ENCODE data around the gene C16orf95.
A peak's percentile ranks its signal among the peaks of the same experiment; 100 is the strongest.

Gene C16orf95

GRCh38 chr16:87332150-87332549, 15.0 kb upstream of the C16orf95 start:
- no peak for DNase-seq (ENCODE audit: low read depth in 2 of 2)

DNA sequence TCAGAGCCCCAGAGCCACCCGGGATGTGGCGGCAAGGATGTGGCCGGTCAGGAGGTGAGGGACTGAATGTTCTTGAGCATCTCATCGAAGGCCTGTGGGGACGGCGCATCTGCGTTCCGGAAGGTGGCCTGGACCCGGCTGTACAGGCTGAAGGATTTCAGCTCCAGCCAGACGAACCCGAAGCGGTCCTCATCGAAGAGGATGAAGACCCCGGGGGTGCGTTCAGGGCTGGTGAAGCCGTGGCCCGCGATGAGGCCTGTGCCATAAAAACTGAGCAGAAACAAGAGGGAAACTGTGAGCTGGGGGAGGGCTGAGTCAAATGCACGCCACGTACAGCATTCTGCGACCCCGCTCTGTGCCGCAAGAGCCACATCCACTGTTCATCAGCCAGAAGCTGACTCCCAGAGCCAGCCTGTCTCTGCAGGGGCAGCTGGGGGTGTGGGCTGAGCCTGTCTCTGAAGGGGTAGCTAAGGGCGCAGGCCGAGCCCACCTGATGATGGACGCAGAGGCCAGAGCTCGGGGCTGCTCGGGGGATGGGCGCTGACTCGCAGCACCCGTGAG, 14.1 kb upstream of the C16orf95 start:
- DNase-seq (ENCODE audit: low read depth in 2 of 2), result no peak

- DNase-seq (ENCODE audit: low read depth in 2 of 2), result no peak
Measured at GRCh38 chr16:87330646-87331045, 13.5 kb upstream of the C16orf95 start.

- DNase-seq (ENCODE audit: low read depth in 2 of 2), result no peak
Measured at GRCh38 chr16:87330257-87330624, 13.0 kb upstream of the C16orf95 start.

- DNase-seq (ENCODE audit: low read depth in 2 of 2), result no peak
Measured at GRCh38 chr16:87329436-87330256, 12.5 kb upstream of the C16orf95 start.

- no peak for DNase-seq (ENCODE audit: low read depth in 2 of 2)
Measured at GRCh38 chr16:87328846-87329245, 11.7 kb upstream of the C16orf95 start.

DNA sequence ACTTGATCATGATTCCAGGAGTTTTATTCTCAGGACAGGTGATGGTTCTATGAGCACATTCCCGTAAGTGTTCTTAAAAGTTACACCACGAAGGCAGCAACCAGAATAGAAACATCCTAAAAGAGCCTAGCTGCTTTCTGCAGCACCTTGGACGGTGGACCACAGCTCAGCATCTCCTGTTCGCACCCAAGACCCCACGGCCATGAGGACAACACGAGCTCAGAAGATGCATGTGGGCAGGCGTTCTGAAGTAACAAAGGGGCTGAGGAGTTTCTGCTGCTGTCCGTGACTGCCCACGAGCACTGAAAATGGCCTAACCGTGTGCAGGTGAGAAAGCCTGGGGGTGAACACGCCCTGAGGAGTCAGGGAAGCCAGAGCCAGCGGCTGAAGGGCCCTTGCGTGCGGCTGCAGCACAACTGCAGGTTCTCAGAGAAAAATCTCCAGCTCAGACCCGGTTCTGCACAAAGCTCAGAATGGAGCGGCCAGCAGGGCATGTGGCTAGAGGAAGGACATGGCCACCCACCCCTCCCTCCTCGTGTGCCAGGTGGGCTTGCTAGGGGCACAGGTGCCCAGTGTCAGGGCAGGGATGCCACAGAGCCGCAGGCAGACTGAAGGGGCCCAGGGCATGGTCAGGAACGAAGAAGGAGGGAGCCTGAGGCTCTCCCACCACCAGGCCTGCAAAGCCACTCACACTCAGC, 10.8 kb upstream of the C16orf95 start:
- no peak for DNase-seq (ENCODE audit: low read depth in 2 of 2)

GRCh38 chr16:87326151-87326571, 9.0 kb upstream of the C16orf95 start:
- DNase-seq (ENCODE audit: low read depth in 2 of 2), result no peak

DNA sequence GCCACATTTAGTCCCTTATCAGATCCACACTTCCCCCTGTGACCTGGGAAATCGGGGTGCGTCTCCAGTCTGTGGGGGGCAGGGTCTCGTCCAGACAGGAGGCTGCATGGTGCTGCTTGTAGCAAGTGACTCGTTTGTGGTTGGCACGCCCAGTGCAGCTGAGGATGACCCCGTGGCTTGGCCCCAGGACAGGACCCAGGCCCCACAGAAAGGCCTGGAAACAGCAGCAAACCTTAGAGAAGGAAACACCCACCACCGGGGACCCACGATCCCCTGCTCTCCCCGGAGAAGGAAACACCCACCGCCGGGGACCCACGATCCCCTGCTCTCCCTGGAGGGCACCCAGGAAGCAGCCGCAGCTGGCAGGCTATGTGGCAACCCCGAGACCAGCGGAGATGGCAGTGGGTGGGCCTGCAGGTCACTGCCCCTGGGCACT, 8.2 kb upstream of the C16orf95 start:
- no peak for DNase-seq (ENCODE audit: low read depth in 2 of 2)

DNA sequence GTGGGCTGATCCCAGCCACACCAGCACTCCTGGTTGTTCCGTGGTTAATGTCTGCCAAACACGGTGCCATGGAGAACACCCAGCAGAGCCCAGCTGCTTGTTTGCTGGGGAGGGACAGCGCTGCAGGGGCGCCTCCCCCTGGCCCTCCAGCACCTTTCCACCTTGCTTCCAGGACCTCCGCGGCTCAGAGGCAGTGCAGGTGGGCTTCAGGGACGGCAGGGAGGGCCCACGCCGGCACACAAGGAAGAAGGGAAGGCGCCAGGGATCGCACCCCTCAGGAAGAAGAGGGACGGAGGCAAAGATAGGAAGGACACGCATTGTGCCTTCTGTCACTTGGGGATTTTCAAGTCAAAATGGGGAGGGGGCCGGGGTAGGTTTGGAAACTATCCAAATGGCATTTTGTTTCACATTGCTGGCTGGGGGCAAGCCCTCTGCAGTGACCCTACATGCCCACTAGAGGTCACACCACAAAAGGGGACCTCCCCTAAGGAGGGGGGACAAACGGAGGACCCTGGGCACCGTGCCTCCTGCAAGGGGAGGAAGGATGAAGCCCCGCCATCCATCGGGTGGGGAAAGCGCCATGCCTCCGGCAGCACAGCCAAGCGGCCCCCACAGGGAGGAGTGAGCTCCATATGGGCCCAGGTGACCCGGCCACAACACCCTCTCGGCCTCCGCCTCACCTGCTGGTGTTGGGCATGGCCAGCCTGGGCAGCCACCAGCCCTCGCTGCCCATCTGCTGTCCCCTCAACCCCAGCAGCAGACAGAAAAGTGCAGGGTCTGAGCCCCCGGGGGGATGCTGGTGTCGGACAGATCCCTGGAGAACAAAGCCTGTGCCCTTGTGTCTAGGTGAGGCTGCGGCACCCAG, 7.5 kb upstream of the C16orf95 start:
- peak; percentile 12 to 17 for DNase-seq (ENCODE audit: low read depth in 2 of 2)

- no peak for DNase-seq (ENCODE audit: low read depth in 2 of 2)
Measured at GRCh38 chr16:87323727-87324410, 6.7 kb upstream of the C16orf95 start.

DNA sequence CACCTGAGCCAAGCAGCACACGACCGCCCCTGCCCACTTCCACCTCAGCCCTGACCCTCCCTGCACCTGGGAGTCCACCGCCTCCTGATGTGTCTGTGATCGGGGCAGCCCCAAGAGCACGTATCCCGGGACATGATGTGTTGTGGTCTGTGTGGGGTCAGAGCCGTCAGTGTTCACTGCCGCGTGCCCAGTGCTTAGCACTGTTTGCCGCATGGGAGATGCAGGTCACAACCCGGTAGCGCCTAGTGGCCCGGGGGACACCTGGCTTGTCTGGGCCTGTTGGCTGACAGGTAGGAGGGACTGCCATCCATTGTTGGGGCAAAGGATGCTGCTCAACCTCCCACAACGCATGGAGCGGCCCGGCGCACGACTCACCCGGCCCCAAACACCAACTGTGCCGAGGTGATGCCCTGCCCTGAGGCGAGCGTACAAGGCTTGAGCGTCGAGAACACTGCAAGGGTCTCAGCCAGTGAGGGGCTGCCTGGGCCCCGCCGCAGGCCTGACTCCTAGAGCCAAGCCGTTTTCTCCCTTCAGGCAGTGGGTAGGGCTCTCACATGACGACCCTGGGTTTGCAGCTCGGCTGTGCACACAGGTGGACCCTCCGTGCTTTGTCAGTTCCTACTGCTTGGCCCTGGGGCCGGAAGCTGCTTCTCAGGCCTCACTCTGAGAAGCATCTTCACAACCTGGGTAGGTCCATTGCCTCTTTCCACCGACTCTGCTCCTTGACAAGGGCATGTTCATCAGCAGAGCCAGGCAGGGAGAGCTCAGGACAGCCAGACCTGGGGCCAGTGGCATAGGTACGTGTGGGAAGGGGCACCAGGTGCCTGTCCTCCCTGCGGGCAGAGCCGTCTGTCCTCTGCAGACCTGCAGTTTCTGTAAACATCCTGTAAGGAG, 5.9 kb upstream of the C16orf95 start:
- DNase-seq (ENCODE audit: low read depth in 2 of 2), result no peak

DNA sequence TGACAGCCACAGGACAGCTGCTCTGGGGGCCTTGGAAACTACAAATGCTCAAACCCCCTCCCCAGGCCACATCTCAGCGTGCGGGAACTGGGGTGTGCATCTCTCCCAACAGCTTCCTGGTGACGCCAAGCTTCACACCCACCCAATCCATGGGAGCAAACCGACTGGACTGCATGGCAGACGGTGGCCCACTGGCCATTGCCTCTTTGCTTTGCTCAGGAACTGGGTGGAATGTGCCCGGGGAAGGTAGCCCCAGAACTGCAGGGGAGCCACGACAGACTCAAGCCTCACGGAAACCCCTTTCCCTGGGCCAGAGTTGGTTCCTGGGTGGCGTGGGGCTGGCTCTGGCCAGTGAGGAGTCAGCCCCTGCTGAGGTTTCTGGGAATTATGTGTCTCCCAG, 5.2 kb upstream of the C16orf95 start:
- no peak for DNase-seq (ENCODE audit: low read depth in 2 of 2)

GRCh38 chr16:87321336-87322107, 4.3 kb upstream of the C16orf95 start:
- no peak for DNase-seq (ENCODE audit: low read depth in 2 of 2)

DNA sequence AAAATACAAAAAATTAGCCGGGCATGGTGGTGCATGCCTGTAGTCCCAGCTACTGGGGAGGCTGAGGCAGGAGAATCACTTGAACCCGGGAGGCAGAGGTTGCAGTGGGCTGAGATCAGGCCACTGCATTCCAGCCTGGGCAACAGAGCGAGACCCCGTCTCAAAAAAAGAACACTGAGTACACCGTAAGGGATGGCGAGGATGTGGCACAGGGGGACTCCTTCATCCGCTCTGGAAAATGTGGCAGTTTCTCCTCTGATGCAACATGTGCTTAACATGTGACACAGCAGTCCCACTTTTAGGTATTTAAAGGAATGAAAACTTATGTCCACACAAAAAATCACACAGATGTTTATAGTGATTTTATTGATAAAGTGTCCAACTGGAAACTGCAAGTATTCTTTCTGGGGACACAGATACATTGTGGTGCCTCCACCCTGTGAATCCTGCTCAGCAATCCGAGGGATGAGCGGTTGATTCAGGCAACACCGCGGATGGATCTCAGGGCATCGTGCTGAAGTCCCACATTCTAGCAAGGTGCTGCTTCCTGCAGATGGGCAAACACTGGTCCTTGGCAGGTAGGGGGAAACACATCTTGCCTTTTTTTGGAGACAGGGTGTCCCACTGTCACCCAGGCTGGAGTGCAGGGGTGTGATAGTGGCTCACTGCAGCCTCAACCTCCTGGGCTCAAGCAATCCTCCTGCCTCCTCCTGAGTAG, 3.5 kb upstream of the C16orf95 start:
- DNase-seq (ENCODE audit: low read depth in 2 of 2), result no peak

DNA sequence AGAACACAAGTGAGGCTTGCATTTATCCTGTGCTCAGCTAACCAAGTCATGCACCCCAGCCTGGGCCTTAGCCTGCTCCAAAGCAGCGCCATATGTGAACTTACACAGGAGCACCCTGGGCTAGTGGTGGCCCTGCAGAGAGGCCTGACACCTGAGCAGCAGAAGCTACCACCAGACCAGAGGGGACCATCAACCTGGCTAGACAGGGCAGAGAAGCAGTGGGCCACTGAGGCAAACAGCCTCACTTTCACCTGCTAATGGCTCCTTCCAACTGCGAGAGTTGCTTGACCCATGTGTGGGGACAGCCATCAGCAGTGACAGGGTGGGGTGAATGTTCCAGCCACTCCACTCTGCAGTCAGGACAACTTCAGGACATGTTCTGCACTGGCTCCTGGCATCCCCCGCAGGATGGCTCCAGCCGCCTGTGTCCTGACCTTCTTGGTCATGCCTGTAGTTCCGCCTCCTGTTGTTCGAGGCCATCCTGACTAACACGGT, 2.9 kb upstream of the C16orf95 start:
- DNase-seq (ENCODE audit: low read depth in 2 of 2), result no peak

GRCh38 chr16:87319011-87319410, 1.8 kb upstream of the C16orf95 start:
- no peak for DNase-seq (ENCODE audit: low read depth in 2 of 2)

DNA sequence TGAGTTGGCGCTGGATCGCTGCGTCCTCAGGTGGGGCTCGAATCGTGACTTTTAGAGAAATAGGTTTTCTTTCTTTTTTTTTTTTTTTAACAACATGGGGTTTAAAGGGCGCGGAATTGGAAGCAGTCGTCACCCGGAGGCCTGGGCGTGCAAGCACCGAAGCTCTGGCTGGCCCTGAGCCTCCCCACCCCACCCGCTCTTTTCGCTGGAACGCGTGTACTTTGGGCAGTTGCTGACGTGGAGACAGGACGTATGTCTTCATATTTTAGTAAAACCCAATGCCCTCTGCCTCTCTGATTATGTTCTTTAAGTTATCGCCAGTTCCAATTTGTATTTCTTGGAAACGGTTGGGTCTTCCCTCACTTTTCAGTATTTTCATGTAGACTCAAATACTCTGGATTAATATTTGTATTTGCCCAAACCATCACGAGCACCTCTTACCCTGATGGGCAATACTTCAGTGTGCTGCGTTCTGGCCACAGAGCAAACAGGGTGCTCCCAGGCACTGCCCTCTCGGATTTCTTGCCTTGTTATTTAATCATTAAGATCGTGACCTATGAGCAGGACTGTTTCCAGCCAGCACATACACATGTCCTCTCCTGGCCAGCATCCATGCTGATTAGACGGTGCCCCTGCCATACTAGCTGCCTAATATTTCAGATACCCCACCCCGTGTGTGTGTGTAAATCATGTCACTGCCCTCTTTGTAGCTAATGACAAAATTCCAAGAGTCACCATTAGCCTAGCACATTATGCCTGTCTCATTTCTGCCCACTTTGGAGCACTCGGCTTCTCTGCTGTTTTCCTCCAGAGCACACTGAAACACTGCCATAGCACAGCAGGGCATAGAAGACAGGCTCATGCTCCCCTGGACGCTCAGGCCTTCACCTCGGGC, 805 bp upstream of the C16orf95 start:
- DNase-seq (ENCODE audit: low read depth in 2 of 2), result peak in 1 of 2 donors; percentile 20

All from stimulated activated CD8-positive, alpha-beta memory T cell treated with anti-CD3 and anti-CD28 coated beads, Interleukin-7, amount 100 ng/mL, for 4 hours (primary cell).